GM21576 (cell line): ENCODE measurements around the gene MCF2L.

Source experiments
- ATAC-seq: cut with Tn5 transposase; IDR thresholded peaks from one replicate; pipeline ENCODE4 v1.9.1; 2021; ENCODE audit warnings: mild to moderate bottlenecking, moderate library complexity; ENCODE audit not compliant: unreplicated experiment

Gene MCF2L

DNA sequence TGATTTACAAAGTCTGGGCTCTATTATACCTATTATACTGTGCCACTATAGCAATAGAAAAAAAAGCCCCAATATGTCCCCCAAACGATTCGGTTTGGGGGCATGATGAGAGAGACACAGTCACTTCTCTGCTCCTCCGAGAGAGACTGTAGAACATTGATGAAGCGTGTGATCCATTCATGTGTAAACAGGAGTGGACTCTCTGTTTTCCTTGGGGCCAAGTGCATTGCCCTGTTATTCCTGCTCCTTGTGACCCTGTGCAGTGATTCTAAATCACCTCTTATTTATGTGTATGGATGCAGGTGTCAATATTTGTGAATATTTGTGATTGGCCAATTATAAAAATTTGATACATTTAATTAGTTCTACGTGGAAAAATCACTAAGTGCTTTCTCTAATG is 170.6 kb downstream of the MCF2L start:
- no peak for ATAC-seq

GRCh38 chr13:113140677-113141600 is 171.9 kb downstream of the MCF2L start:
- ATAC-seq, result no peak

DNA sequence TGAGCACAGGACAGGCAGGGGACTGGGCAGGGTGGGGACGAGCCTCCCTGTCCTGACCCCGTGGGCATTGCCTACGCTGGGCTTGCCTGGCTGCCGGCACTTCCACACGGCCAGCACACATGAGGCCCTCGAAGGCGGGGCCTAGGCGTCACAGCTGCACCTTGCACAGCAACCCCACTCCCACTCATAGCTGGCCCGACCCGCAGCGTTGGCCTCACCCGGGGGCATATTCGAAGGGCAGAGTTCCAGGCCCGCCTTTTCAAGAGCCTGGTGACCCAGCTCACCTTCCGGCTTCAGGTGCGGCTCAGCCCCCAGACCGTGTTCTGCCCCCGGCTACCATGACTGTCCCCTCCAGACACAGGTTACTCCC is 172.6 kb downstream of the MCF2L start:
- no peak for ATAC-seq

GRCh38 chr13:113142876-113143275 is 173.9 kb downstream of the MCF2L start:
- ATAC-seq, result no peak

- ATAC-seq, result no peak
These were observed 174.6 kb downstream of the MCF2L start for GRCh38 chr13:113143466-113144254.

DNA sequence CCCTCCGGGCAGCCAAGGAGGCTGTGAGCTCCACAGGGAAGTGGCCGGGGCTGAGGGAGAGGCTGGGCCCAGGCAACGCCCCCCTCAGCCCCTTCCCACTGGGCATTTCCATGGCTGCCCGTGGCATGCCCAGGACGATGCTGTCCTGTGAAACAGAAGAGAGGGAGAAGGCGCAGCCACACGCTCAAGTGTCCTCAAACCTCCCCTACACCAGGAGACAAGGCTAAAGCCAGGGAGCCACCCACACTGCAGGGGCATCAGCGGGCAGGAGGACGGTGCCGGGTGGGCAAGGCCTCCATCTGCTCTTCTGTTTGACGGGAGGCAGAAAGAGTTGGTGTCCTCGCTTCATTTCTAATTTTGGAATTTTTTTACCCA is 175.2 kb downstream of the MCF2L start:
- ATAC-seq, result no peak

DNA sequence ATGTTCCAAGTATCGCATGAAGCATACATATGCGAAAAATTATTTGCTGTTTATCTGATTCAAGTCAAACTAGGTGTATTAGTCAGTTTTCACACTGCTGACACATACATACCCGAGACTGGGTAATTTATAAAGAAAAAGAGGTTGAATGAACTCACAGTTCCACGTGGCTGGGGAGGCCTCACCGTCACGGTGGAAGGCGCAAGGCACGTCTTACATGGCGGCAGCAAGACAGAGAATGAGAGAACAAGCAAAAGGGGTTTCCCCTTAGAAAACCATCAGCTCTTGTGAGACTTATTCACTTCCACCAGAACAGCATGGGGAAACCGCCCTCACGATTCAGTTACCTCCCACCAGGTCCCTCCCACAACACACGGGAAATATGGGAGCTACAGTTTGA is 176.5 kb downstream of the MCF2L start:
- no peak for ATAC-seq

- no peak for ATAC-seq
These were observed 177.0 kb downstream of the MCF2L start for GRCh38 chr13:113145911-113146598.

- ATAC-seq, result no peak
These were observed 177.7 kb downstream of the MCF2L start for GRCh38 chr13:113146750-113147149.

DNA sequence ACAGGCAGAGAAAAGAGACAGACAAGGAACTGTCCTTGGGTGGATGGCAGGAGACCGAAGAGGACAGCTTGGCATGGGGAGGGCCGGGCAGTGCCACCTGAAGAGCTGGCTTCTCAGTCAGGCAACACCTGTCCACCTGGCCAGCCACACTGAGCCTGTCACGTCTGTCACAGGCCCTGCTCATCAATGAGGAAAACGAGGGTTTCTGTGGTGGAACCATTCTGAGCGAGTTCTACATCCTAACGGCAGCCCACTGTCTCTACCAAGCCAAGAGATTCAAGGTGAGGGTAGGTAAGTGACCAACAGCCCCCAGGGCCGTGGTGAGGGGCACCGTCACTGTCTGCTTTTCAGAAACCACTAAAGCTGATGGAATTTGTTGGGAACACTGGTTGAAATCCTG is 178.2 kb downstream of the MCF2L start:
- no peak for ATAC-seq

- no peak for ATAC-seq
These were observed 179.4 kb downstream of the MCF2L start for GRCh38 chr13:113148407-113148806.

DNA sequence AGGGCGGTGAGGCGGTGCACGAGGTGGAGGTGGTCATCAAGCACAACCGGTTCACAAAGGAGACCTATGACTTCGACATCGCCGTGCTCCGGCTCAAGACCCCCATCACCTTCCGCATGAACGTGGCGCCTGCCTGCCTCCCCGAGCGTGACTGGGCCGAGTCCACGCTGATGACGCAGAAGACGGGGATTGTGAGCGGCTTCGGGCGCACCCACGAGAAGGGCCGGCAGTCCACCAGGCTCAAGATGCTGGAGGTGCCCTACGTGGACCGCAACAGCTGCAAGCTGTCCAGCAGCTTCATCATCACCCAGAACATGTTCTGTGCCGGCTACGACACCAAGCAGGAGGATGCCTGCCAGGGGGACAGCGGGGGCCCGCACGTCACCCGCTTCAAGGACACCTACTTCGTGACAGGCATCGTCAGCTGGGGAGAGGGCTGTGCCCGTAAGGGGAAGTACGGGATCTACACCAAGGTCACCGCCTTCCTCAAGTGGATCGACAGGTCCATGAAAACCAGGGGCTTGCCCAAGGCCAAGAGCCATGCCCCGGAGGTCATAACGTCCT is 180.0 kb downstream of the MCF2L start:
- ATAC-seq, result no peak
